Measurements from ENCODE around the gene KISS1R.

GRCh38 chr19:952680-953444 lies 35.7 kb downstream of the KISS1R start:
- TF ChIP-seq CTCF (conservative IDR thresholded peaks at IDR 0.05 in 1 of 2, IDR thresholded peaks at IDR 0.05 in 1 of 2; ENCODE audit: low read depth in 1 of 2, low read length in 2 of 2) (no peak), EZH2 (IDR thresholded peaks at IDR 0.05; ENCODE audit: low read length, missing control alignments) (no peak)

Data from fibroblast of lung (primary cell).